CD4-positive, alpha-beta T cell (primary cell): ENCODE results near the gene GPR6. TPM values are rescaled to one million over a fixed set of nuclear protein-coding genes. Genes with fewer than 3 reads are reported as not detected.

Experiments
- ATAC-seq: fragments of 200-7000 bp; cut with Tn5 transposase; one replicate; pipeline ENCODE4 v1.10.0; 2022; ENCODE audit warnings: mild to moderate bottlenecking; ENCODE audit not compliant: poor library complexity
- CTCF ChIA-PET: fragments of 350-600 bp; sonication (Branson Sonifier 250); formaldehyde crosslinking; loops from one replicate; lab custom pipeline; 2021; ENCODE audit warnings: antibody characterized with exemption, inconsistent platforms; lab: Charles Lee
- POLR2A ChIA-PET: fragments of 350-600 bp; sonication (Branson Sonifier 250); formaldehyde crosslinking; loops from one replicate; lab custom pipeline; 2021; ENCODE audit warnings: antibody characterized with exemption, inconsistent platforms; lab: Charles Lee
- DNase-seq, 14 experiments: peaks; one replicate each; pipeline ENCODE4 v3.0.0-alpha.2; 2013 to 2020; ENCODE audit warnings: mixed read lengths in 2 of 14
- H3K27ac ChIP-seq, 2 donors: one replicate each; pipeline versions ENCODE4 v1.5.1 to v1.7.0; 2013; ENCODE audit warnings: low read length in 2 of 2, low read depth in 1 of 2, mild to moderate bottlenecking in 1 of 2
- H3K27me3 ChIP-seq, 2 experiments: 1 replicate in 1 of 2; 2 replicates in 1 of 2; pipeline versions ENCODE4 v1.6.1 to v1.7.0; 2013; ENCODE audit warnings: low read length in 2 of 2, control low read depth in 1 of 2, mild to moderate bottlenecking in 1 of 2, moderate library complexity in 1 of 2; ENCODE audit not compliant: insufficient read depth in 2 of 2, control insufficient read depth in 1 of 2
- H3K36me3 ChIP-seq: one replicate; pipeline ENCODE4 v1.6.1; 2013; ENCODE audit warnings: low read length, control low read depth; ENCODE audit not compliant: insufficient read depth
- H3K4me1 ChIP-seq: one replicate; pipeline ENCODE4 v1.6.1; 2013; ENCODE audit warnings: low read length, control low read depth; ENCODE audit not compliant: insufficient read depth
- H3K4me3 ChIP-seq: one replicate; pipeline ENCODE4 v1.5.1; 2013; ENCODE audit warnings: mild to moderate bottlenecking, low read length, moderate library complexity
- H3K9me3 ChIP-seq, 2 experiments: 1 replicate in 1 of 2; 2 replicates in 1 of 2; pipeline versions ENCODE4 v1.6.1 to v1.7.0; 2013; ENCODE audit warnings: low read length in 2 of 2, mild to moderate bottlenecking in 2 of 2, control low read depth in 1 of 2, moderate library complexity in 1 of 2; ENCODE audit not compliant: control insufficient read depth in 1 of 2, insufficient read depth in 1 of 2
- H3K27ac Mint-ChIP-seq: one replicate; pipeline ENCODE4 v1.8.0; 2020; ENCODE audit warnings: mixed read lengths
- H3K27me3 Mint-ChIP-seq: one replicate; pipeline ENCODE4 v1.8.0; 2021; ENCODE audit warnings: mixed read lengths
- H3K36me3 Mint-ChIP-seq: one replicate; pipeline ENCODE4 v1.8.0; 2021; ENCODE audit warnings: low read depth, mixed read lengths
- H3K4me1 Mint-ChIP-seq: one replicate; pipeline ENCODE4 v1.8.0; 2021; ENCODE audit warnings: low read depth, mixed read lengths
- H3K4me3 Mint-ChIP-seq: one replicate; pipeline ENCODE4 v1.8.0; 2020; ENCODE audit warnings: mild to moderate bottlenecking, mixed read lengths
- H3K9me3 Mint-ChIP-seq: one replicate; pipeline ENCODE4 v1.8.0; 2020; ENCODE audit warnings: mixed read lengths
- CTCF ChIP-seq: fragments of 200-600 bp; IDR thresholded peaks from one replicate; pipeline ENCODE4 v1.8.0; 2022; ENCODE audit warnings: antibody characterized with exemption, mild to moderate bottlenecking
- intact Hi-C, 2 experiments: fragments of 100-400 bp; cut with DNase I in 1 of 2; cut with micrococcal nuclease in 1 of 2; formaldehyde crosslinking; loops; one replicate each; pipeline versions ENCODE4 v1.15.1 to v1.9.0; 2023 to 2025; cut with DNase I, micrococcal nuclease
- total RNA-seq, 174 experiments: library from RNA in 2 of 174; stranded (reverse) in 2 of 174; gene quantifications; one replicate each; pipeline ENCODE4 v1.2.3 and lab custom pipeline; 2021 to 2026

The GPR6 gene
- total RNA-seq, 2 experiments from 2014 or later = not detected

GRCh38 chr6:110002676-110003075 lies 24.6 kb downstream of the GPR6 start:
- intact Hi-C loops = no loop called here
- Histone ChIP-seq H3K27me3 (peaks cover 18 to 36% of the 10 kb centered on the region in 2 experiments), H3K36me3 (no peaks in the 10 kb centered on the region), H3K9me3 (no peaks in the 10 kb centered on the region), H3K27ac (no peak overlapping the region), H3K4me3 (no peak overlapping the region), H3K4me1 (no peaks in the 10 kb centered on the region)
- TF ChIP-seq CTCF = no peak
- peaks cover 2% of the 10 kb centered on the region for H3K9me3 Mint-ChIP-seq
- ATAC-seq = no peak
- H3K27me3 Mint-ChIP-seq = peaks cover 51% of the 10 kb centered on the region
- ChIA-PET CTCF (no interaction called here), POLR2A (no interaction called here)
- no peak overlapping the region for H3K4me3 Mint-ChIP-seq
- no peaks in the 10 kb centered on the region for H3K36me3 Mint-ChIP-seq
- no peak for DNase-seq
- H3K27ac Mint-ChIP-seq = no peak overlapping the region
- H3K4me1 Mint-ChIP-seq = no peaks in the 10 kb centered on the region

DNA sequence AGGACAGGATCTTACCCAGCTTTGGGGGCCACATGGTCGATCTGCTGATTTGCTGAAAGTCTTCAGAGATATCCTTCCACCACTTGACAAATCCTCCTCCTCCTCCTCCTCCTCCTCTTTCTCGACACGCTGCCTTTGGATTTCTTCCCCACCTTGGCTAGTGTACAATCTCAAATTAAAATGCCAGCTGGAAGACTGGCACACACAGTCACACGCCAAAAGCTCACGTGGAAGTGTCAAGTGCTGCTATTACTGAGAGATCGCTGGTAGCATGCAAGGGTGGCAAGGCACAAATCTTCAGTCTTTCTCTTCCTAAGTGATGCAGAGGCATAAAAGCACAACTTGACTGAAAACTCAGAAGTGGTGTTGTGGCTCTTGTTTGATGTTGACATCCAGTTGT lies 35.3 kb downstream of the GPR6 start:
- Mint-ChIP-seq H3K27me3 (peaks cover 5% of the 10 kb centered on the region), H3K9me3 (no peaks in the 10 kb centered on the region), H3K27ac (no peak overlapping the region), H3K4me3 (no peak overlapping the region), H3K36me3 (no peaks in the 10 kb centered on the region), H3K4me1 (peaks cover 10% of the 10 kb centered on the region)
- no peak for TF ChIP-seq CTCF
- CTCF ChIA-PET = no interaction called here
- POLR2A ChIA-PET = no interaction called here
- no peaks in the 10 kb centered on the region for H3K4me1 ChIP-seq
- ATAC-seq = no peak
- H3K36me3 ChIP-seq = no peaks in the 10 kb centered on the region
- H3K4me3 ChIP-seq = no peak overlapping the region
- H3K27ac ChIP-seq = no peak overlapping the region
- no peaks in the 10 kb centered on the region for H3K27me3 ChIP-seq
- DNase-seq = no peak
- no peaks in the 10 kb centered on the region for H3K9me3 ChIP-seq
- intact Hi-C loops = no loop called here

GRCh38 chr6:110015206-110015605 lies 37.1 kb downstream of the GPR6 start:
- no peak overlapping the region for H3K27ac Mint-ChIP-seq
- Histone ChIP-seq H3K9me3 (no peaks in the 10 kb centered on the region), H3K27ac (no peak overlapping the region), H3K27me3 (no peaks in the 10 kb centered on the region), H3K4me3 (no peak overlapping the region), H3K36me3 (no peaks in the 10 kb centered on the region), H3K4me1 (no peaks in the 10 kb centered on the region)
- H3K27me3 Mint-ChIP-seq = peaks cover 5% of the 10 kb centered on the region
- no peaks in the 10 kb centered on the region for H3K36me3 Mint-ChIP-seq
- H3K4me3 Mint-ChIP-seq = no peak overlapping the region
- CTCF ChIA-PET = interaction anchor here (0.5 kb wide), 1 partner anchor 10 kb away, joined by 5 read pairs; no protein-coding TSS in a partner anchor
- no peak for TF ChIP-seq CTCF
- no peak for DNase-seq
- no peak for ATAC-seq
- intact Hi-C loops = no loop called here
- peaks cover 11% of the 10 kb centered on the region for H3K4me1 Mint-ChIP-seq
- no peaks in the 10 kb centered on the region for H3K9me3 Mint-ChIP-seq
- POLR2A ChIA-PET = no interaction called here
